Suppressor macrophage treated with lipopolysaccharide for 4 hours (primary cell): ENCODE results near the gene LHFPL2.
A peak's percentile ranks its signal among the peaks of the same experiment; 100 is the strongest.

ENCODE experiments used
- DNase-seq: peaks from one replicate; pipeline ENCODE4 v3.0.0-alpha.2; 2020

The LHFPL2 gene

DNA sequence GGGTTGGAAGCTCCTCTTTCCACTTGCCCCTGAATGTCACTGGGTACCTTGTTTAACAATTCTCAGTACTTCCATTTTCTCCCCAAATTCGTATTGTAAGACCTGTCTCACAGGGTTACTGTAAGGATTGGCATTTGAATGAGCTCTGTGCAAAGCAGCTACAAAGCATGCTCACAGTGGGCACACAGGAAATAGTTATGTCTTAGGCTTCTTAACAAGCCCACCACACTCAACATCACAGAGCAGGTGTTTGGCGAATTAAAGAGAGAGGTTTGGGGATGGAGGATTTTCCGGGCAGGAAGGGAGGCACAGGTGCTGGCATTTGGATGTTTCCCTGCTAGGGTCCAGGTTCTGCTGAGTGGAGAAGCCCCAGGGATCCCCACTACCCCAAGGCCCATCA lies 17.0 kb upstream of the LHFPL2 start:
- DNase-seq, result no peak

DNA sequence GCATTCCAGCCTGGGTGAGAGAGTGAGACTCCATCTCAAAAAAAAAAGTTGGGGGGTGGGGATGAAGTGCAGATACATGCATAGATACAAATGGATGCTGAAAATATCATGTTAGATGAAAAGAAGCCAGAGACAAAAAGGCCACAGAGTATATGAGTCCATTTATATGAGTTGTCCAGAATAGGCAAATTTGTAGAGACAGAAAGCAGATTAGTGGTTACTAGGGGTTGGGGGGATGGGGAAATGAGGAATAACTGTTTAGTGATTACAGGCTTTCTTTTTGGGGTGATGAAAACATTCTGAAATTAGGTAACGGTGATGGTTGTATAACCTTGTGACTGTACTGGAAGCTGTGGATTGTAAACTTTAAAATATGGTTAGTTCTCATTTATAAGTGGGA lies 13.8 kb upstream of the LHFPL2 start:
- no peak for DNase-seq

DNA sequence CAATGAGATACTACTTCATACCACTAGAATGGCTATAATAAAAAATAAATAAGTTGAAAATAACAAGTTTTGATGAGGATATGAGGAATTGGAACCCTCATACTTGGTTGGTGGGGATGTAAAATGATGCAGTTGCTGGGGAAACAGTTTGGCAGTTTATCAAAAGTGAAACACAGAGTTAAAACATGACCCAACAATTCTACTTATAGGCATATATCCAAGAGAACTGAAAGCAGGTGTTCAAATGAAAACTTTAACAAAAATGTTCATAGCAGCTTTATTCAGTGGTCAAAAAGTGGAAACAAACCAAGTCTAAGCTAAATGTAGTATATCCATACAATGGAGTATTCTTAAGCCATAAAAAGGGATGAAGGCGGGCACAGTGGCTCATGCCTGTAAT lies 13.1 kb upstream of the LHFPL2 start:
- no peak for DNase-seq

DNA sequence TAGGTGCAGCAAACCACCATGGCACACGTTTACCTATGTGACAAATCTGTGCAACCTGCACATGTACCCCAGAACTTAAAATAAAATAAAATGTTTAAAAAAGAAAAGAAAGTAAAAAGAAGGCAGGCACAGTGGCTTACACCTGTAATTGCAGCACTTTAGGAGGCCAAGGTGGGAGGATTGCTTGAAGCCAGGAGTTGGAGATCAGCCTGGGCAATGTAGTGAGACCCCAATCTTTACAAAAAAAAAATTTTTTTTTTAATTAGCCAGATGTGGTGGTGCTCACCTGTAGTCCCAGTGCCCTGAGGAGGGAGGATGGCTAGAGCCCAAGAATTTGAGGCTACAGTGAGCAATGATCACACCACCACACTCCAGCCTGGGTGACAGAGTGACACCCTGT lies 12.5 kb upstream of the LHFPL2 start:
- no peak for DNase-seq

DNA sequence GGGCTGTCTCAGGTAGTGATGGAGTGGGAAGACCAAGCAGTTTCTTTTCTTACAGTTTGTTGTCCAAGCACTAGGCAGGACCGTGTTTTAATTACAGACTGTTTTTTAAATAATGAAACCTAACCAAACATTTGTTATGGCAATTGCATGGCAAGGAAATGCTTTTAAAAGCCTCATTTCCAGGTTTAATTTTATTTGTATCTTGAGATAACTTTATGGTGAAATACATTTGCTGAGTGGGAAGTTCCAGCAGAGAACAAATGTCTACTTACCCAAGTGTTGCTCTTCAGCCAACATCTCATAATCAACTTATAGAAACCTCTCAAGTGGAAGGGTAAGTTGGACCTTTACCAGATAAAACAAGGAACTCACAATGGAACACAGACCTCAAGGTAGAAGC lies 11.8 kb upstream of the LHFPL2 start:
- DNase-seq, result no peak

DNA sequence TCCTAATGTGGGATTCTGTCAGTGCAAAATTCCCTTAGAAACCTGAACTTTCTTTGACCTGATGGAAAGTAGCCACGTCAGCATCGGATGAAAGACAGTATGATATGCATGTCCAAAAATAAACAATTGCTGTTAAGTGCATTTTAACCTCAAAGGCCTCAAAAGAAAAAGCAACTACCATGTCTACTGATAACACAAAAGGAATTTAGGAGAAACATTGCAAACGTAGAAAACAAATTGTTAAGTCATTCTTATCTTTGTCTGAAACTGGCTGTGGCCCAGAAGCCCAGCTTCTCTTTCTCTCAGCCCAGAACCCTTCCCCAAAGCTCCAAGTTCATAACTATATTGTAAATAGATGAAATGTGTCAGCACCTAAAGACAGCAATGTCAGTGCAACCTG lies 11.1 kb upstream of the LHFPL2 start:
- DNase-seq, result no peak

DNA sequence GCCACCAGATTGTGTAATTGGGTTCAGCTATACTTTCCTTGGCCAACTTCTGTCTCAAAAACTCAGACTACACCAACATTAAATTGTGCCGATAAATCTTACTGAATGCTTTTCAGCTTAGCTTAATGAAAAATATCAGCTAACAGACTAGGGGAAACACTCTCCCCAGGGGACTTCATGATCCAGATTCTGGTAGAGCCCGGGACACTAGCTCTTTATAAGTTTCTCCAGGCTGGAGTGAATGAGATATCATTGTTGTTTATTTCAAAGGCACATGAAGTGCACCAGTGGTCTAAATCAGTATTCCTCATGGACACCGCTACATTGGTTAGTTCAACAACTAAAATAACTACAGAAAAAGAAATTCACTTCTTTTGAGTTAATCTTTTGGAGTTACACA lies 10.5 kb upstream of the LHFPL2 start:
- DNase-seq, result no peak

DNA sequence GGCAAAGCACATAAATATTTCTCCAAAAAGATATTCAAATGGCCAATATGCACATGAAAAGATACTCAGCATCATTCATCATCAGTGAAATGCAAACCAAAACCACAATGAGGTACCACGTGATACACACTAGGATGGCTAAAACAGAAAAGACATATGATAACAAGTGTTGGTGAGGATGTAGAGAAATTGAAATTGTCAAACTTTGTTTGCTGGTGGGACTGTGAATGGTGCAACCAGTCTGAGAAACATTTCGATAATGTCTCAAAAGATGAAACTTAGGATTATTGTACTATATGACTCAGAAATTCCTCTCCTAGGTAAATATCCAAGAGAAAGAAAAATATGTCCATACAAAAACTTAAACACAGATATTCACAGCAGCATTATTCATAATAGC lies 8.6 kb upstream of the LHFPL2 start:
- no peak for DNase-seq

DNA sequence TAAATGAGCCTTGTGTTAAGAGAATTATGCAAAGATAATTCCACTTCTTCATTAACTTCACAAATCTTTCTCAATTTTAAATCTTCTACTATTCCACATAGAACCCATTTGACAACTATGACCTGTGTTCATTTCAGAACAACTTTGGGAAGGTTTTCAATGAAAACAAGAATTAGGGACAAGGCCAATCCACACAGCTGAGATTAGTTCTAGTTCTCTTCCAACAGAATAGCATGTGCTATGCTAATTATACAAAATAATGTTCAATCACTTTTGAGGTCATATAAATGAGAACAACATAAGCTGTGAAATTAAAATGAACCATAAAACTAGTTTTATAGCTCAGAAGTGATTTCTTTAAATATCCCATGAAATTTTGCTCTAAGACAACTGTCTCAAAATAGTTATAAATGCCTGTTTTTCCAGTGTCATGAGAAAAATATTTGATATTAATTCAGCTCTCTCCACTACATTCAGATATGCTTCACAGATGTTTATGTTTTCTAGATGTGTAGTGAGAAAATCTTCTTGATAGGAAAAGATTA lies 7.2 kb upstream of the LHFPL2 start:
- no peak for DNase-seq

DNA sequence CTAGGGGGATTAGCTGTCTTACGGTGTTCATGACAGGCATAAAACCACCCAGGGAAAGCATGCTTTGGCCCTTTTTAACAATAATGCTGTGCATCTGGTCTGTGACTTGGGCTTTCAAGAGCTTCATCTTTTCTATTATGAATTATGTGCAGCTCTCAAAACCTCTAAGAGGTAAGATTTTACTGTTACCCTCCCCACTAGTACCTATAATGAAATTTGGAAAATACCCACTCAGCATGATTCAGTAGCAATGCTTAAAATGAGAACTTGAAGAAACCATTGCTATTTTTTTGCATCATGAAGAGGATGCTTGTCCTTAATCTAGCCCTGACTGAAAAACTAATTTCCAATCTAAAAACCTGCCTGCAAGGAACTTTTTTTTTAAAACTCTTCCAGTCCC lies 5.8 kb upstream of the LHFPL2 start:
- DNase-seq, result no peak

DNA sequence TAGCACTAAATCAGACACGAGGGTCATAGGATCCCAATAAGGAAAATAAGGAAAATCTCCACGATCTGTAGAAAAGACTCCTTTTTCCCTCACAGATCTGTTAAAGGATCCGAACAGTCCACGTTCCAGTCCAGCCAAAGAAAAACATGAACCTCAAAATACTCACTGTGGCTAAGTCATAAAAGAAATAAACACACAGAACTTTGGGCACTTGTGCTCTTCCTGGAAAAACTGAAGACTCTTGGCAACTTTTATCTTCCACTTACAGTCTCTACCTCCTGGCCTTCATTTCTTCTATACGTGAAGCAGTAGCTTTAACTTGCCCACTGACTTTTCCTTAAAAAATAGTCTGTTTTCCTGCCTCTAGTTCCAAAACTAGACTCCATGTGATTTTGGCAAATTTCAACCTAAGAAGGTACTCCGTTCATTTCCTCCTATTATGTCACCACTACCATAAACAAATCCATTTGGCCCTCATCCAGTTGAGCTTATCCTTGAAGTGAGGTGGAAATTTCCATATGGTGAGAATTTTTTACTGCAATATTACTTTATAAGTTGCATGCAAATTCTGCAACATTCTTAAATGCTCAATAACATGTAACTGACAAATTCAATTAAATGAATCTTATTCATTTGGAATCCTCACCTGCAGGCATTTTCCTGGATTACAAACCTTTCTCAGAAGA lies 5.3 kb upstream of the LHFPL2 start:
- DNase-seq, result no peak

DNA sequence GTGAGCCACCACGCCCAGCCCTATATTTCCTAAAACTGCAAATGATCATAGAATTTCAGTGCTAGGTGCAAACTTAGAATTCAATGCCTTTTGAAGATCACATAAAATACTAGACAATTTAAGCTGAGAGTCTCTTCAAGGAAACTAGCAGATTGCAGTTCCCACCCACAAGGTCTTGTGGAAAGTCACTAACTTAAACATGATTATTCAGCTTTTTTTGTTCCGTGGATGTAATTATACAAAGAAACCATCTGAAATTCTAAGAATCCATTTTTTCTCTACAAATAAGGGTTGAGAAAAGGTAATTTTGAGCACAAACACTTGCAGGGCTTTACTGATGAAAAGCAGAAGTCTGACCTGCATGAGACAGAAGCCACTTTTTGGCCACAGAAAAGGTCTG lies 4.5 kb upstream of the LHFPL2 start:
- DNase-seq, result no peak

DNA sequence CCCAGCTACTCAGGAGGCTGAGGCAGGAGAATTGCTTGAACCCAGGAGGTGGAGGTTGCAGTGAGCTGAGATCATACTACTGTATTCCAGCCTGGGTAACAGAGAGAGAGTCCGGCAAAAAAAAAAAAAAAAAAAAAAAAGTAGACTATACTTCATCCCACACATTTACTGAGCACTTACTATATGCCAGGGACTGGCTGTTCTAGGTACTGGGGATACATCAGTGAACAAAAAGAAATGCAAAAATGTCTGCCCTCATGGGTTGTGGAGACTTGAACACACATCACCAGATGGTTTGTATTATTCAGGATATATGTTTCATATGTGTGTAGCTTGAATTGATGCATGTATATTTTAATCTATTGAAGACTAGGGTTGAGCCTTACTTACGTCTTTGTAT lies 2.9 kb upstream of the LHFPL2 start:
- no peak for DNase-seq

DNA sequence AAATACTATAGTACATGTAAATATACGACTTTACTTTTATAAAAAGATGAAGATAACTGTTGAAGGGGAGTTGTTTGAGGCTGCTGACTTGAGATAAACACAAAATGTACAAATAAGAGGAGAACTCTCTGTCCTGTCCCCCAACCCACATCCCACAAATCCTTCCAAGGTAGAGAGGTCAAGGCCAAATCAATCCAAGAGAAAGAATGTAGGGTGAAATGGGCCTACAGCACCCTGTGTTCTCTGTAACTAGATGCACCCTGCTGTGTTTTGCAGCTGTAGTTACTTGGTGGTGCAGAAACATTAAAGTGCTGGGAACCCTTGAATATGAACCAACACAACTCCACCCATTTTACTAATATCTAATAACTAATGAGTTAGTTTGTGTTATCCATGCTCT lies 2.0 kb upstream of the LHFPL2 start:
- no peak for DNase-seq

DNA sequence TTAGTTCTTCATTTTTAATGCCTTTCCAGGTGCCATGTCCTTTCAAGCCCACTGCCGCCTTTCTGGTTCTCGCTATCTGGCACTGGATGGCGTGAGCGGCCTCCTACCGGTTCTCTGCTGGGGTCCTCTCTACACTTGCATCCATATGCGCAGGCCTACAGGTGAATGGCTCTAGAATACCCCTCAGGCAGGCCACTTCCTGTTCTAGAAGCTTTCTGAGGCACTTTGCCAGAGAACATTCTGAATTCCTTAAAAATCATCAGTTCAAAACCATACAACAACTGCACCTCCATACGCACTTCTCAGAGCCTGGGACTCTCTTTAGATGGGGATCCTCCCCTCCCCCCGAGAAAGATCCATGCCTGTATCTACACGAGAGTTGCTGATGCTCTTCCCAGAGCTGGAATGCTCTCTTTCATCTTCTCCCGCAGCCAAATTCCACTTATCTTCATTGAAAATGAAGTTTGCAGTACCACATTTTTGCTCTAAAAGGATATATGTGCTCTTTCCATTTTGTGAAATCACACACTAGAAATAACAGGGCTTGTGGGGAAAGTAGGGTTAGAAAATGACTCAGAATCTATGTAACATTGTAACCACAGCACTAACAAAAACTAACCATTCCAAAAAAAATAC lies 1.4 kb upstream of the LHFPL2 start:
- no peak for DNase-seq

DNA sequence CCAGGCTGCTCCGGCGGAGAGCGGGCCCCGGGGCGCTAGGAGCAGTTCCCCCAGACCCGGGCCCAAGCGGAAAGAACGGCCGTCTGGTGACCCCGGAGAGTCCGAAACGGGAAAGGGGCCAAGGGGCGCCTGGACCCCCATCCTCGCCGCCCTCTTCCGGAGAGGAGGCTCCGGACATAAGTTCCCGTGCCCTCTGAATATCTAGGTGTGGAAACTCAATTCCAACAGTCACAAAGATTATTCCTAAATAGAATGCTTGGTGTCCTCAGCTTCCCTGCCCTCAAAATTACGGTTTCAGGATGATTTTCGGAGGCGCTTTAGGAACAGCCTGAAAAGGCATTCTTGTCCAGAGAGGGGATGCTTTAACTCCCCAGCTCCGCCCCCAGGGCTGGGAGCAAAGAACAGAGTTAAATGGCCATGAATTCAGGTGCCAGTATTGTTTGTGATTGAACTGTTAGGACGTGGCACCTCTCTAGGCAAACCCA lies 681 bp upstream of the LHFPL2 start:
- DNase-seq, result no peak

DNA sequence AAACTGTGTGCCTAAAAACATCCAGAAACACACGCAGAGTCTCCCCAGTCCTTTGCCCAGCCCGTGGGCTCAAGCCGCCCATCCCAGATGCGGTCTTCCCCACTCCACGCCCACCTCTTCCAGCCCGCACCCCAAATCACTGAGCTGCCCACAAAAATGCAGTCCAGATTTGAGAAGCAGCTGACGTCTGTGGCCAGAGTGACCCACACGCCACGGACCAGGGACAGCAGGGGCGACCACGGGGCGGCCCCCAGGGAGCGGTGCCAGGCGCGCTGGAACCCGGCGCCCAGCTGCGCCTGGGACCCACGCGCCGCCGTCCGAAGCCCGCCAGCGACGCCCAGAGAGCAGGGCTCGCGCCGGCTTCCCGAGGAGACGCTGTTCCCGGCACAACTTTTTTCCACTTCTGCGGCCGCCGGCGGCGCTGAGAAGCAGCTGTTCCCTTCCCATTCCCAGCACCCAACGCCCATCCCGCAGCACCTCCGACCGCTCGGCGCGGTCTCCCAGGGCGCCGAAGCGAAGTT lies 674 bp downstream of the LHFPL2 start:
- peak; percentile 46 for DNase-seq

DNA sequence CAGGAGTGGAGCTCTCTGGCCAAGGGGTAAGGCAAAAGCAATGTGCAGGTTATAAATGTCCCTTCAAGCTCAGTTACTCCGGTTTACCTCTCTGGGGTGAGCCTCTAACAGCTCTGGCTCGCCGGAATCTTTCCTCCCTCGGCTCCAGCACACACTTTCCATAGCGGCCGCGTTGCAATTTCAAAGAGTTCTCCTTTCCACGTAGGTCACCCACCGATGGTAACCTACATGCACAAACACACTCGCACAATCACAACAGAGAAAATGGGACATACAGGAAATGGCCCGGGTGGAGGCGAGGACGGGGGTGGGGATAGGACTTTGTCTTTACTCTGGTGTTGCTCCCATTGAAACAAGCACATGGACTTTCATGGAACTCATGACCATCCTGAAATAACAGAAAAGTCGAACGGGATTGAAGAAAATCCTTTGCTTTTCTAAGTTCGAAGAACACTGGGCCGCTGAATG lies 1.2 kb downstream of the LHFPL2 start:
- DNase-seq, result peak; percentile 42

DNA sequence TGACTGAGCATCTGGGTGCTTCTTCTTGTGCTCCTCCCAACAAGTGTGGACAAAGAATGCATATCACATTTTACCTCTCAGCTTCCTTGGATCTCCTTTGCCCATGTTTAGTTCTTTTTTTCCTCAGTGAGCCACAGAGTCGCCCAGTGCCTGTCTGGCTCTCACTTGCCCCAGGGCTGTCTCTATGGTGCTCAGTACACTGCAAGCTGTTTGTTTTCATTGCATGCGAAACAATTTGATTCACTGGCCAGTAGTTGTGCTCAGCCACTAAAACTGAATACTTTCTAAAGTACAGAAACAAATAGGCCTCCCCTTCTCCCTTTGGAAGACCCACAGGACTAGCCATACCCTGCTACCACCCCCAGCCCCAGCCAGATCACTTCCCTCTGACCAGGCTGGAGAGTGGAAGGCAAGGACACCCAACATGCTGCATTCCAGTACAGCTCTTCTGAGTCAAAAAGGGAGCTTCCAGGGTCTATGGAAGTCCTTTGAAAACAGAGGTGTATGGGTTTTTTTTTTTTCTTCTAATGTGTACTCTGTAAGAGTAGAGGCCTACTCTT lies 3.8 kb downstream of the LHFPL2 start:
- DNase-seq, result no peak

DNA sequence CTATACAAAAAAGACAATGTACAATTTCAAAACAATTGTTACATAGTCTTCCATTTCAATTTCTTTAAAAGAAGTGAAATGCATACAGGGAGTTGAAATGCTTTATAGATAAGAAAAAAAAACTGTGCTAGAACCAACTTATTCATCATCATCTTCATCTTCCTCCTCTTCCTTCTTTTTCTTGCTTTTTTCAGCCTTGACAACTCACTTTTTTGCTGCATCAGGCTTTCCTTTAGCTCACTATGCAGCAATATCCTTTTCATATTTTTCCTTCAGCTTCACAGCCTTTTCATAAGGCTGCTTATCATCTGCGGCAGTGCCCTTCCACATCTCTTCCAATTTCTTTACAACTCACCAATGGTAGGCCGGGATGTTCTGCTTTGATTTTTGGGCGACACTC lies 4.4 kb downstream of the LHFPL2 start:
- DNase-seq, result no peak

DNA sequence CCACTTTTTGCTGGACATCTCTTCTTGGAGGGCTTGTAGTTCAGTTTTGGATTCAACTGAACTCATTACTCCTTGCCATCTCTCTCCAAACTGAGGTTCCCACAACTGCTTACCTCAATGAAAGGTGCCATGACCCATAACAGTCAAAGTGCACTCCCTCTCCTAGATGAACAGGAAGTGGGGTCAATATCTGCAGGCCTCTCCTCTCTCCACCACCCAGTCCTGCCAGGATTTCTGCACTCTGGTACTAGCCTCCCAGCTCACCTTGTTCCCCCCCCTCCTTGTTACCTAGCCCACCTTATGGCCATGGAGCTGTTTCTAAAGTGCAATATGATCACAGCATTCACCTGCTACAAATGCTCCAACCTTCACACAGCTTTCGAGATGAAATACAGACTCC lies 5.9 kb downstream of the LHFPL2 start:
- DNase-seq, result no peak

DNA sequence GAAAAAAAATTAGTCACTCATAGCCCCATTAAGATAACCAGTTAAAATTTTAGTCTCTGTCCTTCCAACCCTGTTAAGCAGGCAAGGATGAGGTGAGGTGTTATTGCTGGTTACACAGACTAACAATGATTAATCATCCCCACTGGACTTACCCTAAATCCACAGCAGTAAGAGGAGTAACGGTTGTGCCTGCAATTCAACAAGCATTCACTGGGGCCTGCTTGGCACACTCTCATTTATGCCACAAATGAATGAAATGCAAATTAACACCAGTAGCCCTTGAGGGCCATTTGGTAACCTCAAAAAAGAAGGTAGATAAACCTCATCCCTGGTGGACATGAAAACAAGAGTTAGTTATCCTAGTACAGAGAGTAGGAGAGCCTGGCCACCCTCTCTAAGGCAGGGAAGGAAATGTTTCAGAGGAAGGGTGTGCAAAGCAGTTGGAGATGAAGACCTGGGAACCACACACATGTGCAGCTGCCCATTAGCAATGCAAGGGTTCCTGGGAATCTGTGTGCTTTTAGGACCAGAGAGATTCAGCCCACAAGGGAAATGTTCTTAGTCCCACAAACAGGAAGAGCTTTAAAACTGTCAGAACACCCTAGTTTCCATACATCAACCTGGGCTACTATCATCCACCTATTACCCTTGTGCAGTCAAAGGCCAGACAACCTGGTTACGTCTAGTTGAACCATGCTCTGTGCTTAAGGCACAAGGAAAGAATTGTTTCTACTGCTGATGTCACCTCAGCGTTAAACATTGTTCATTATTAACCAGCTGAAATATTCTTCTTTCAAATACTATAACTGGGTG lies 7.7 kb downstream of the LHFPL2 start:
- DNase-seq, result no peak

DNA sequence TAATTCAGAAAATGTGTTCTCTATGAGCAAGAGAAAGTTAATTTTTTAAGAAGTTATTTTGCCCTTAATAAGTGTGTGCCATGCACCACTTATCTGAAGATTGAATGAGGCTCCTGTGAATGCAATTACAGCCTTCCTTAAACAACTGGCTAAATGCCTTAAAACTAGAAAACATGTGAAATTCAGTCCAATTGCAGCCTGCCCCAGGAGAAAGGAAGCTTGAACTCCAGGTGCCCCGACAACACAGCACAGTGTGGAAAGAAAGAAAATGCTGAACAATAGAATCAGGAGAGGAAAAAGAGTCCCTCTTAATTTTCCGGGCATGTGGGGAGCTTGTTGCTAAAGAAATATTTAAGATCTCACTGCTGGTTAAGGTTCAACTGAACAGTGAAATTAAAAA lies 8.8 kb downstream of the LHFPL2 start:
- DNase-seq, result no peak
